ENCODE measurements around the gene GALNT2.

GALNT2 gene

DNA sequence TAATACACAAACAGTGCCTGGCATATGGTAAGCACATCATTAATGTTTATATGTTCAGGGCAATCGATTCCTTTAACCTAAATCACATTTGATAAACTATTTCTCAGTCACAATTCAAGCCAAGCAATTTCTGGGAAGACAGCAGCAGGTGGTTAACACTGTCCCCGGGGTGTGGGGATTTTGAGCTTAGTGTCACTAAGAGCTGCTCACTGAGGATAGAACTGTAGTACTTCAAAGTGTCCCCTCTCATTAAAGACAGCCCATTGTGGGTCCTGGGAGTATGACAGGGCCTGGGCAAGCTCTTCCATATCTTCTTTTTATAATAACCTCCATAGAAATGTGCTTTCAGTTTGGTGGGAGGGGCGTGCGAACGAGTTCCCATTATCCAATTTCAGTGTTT is 8.4 kb upstream of the GALNT2 start:
- DNase-seq (no peak), ATAC-seq (replicated peaks) (no peak)
- no peaks in the 10 kb centered on the region for H3K27me3 Mint-ChIP-seq
- H3K9me3 Mint-ChIP-seq, result peaks cover 0 to 4% of the 10 kb centered on the region in 2 donors
- H3K36me3 Mint-ChIP-seq, result no peaks in the 10 kb centered on the region
- H3K4me1 Mint-ChIP-seq, result no peaks in the 10 kb centered on the region
- no peak overlapping the region for H3K4me3 Mint-ChIP-seq
- no peak overlapping the region for H3K27ac Mint-ChIP-seq

DNA sequence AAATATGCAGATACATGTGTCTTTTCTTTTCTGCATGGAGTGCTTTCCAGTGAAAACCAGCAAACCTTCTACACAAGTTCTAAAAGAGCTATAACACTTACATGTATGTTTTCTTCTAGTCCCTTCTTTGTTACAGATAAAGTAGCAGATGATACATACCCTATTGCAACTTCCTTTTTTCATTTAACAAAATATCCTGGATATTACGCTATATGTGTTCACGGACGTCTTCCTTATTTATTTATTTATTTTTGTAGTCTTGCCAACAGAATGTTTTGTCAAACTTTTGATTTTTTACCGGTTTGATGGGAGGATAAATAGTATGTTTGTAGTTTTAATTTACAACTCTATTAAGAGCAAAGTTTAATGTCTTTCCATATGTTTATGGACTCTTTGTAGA is 5.2 kb upstream of the GALNT2 start:
- ATAC-seq (replicated peaks), result no peak
- no peak for DNase-seq
- Mint-ChIP-seq H3K9me3 (peaks cover 0 to 4% of the 10 kb centered on the region in 2 donors), H3K27me3 (no peaks in the 10 kb centered on the region), H3K36me3 (no peaks in the 10 kb centered on the region), H3K4me1 (peaks cover 3 to 11% of the 10 kb centered on the region in 2 donors), H3K4me3 (no peak overlapping the region), H3K27ac (no peak overlapping the region)

DNA sequence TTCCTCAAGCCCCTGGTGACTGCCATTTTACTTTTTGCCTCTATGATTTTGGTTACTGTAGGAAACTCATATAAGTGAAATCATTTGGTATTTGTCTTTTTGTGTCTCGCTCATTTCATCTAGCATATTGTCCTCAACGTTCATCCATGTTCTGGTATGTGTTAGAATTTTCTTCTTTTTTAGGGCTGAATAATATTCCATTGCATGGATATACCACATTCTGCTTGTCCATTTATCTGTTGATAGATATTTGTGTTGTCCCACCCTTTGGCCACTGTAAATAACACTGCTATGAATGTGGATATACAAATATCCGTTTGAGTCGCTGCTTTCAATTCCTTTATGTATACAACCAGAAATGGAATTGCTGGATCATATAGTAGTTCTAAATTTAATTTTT is 4.5 kb upstream of the GALNT2 start:
- DNase-seq (no peak), ATAC-seq (replicated peaks) (no peak)
- Mint-ChIP-seq H3K4me1 (peaks cover 3 to 11% of the 10 kb centered on the region in 2 donors), H3K36me3 (no peaks in the 10 kb centered on the region), H3K4me3 (no peak overlapping the region), H3K27ac (no peak overlapping the region), H3K27me3 (no peaks in the 10 kb centered on the region), H3K9me3 (peaks cover 0 to 4% of the 10 kb centered on the region in 2 donors)

DNA sequence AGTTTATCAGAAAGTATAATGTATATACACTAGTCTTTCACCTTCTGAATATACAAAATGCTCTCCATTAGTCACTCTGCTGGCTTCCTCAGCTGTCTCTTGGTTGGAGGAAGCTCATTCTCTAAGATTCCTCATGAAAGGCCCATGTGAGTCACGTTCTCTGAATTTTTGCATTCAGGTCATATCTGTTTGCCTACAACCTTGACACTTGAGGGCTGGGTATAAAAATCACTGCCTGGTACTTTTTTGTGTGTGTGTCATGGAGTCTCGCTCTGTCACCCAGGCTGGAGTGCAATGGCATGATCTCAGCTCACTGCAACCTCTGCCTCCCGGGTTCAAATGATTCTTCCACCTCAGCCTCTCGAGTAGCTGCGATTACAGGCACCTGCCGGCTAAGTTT is 2.8 kb upstream of the GALNT2 start:
- DNase-seq (no peak), ATAC-seq (replicated peaks) (no peak)
- Mint-ChIP-seq H3K36me3 (peaks cover 2 to 4% of the 10 kb centered on the region in 2 donors), H3K4me3 (no peak overlapping the region), H3K27ac (no peak overlapping the region), H3K4me1 (peaks cover 12 to 20% of the 10 kb centered on the region in 2 donors), H3K9me3 (peaks cover 0 to 4% of the 10 kb centered on the region in 2 donors), H3K27me3 (no peaks in the 10 kb centered on the region)

DNA sequence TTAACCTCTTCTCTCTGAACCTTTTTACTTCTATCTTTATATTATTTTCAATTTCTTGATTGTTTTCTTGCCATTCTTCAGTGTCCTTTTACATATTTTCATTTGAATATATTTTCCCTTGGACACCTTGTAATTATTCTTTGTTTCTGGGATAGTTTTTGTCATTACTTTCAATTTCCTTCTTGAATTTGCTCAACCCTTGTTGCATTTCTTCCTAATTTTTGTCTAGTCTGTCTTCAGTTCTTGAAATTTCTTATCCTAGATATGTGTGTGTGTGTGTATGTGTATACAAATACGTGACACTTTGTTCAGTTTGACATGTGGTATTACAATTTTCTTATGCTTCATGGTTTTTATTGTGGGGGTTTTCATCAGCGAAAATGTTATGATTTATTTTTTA is 1.9 kb upstream of the GALNT2 start:
- Mint-ChIP-seq H3K27me3 (no peaks in the 10 kb centered on the region), H3K27ac (no peak overlapping the region), H3K4me3 (no peak overlapping the region), H3K9me3 (peaks cover 0 to 4% of the 10 kb centered on the region in 2 donors), H3K4me1 (peaks cover 16 to 29% of the 10 kb centered on the region in 2 donors), H3K36me3 (peaks cover 2 to 6% of the 10 kb centered on the region in 2 donors)
- no peak for DNase-seq
- no peak for ATAC-seq (replicated peaks)

DNA sequence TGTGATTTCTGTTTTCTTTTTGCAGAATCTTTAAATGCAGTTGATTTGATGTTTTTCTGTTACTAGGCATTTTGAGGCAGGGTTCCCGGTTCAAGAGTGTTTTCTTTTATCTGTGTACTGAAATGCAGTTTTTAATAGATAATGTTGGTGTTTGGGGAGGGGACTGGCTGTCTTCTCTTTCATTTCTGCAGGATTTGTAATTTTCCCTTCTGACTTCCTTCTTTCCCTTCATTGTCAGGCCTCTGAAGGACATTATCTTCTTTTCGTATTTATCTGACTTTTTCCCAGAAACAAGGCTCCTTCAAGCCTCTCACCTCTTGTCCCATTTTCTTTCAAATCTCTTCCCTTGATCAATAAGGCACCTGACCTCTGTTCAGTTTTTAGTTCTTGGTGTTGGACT is 1.5 kb upstream of the GALNT2 start:
- DNase-seq, result no peak

DNA sequence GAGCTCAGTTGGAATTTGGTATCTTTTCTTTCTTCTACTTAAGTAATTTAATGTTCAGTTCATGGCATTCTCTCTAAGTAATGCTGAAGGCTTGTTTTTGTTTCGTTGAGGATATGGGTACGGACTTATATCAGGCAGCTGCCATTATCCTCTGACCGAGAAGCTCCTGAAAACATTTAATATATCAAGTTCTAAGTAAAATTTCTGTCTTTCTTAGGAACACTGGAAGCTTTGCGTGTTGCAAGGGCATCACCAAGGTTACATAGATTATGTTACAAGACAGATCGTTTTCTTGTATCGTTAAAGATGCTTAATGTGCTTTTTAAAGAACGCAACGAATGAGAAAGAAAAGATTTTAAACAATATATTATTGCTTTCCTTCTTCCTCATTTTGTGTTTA is 1.0 kb upstream of the GALNT2 start:
- ATAC-seq (replicated peaks), result no peak
- H3K9me3 Mint-ChIP-seq, result peaks cover 0 to 4% of the 10 kb centered on the region in 2 donors
- peaks cover 2 to 8% of the 10 kb centered on the region in 2 donors for H3K36me3 Mint-ChIP-seq
- DNase-seq, result no peak
- peaks cover 23 to 38% of the 10 kb centered on the region in 2 donors for H3K4me1 Mint-ChIP-seq
- peak overlapping the region; percentile 94 for H3K27ac Mint-ChIP-seq
- H3K27me3 Mint-ChIP-seq, result no peaks in the 10 kb centered on the region
- peak overlapping the region; percentile 86 to 98 for H3K4me3 Mint-ChIP-seq

More for the DNA sequence above, 1.5 kb upstream of the GALNT2 start:
- Mint-ChIP-seq H3K4me1 (peaks cover 20 to 33% of the 10 kb centered on the region in 2 donors), H3K4me3 (peak overlapping the region in 1 of 2 donors; percentile 98), H3K9me3 (peaks cover 0 to 4% of the 10 kb centered on the region in 2 donors), H3K27me3 (no peaks in the 10 kb centered on the region), H3K27ac (peak overlapping the region; percentile 94), H3K36me3 (peaks cover 2 to 8% of the 10 kb centered on the region in 2 donors)
- ATAC-seq (replicated peaks), result no peak

DNA sequence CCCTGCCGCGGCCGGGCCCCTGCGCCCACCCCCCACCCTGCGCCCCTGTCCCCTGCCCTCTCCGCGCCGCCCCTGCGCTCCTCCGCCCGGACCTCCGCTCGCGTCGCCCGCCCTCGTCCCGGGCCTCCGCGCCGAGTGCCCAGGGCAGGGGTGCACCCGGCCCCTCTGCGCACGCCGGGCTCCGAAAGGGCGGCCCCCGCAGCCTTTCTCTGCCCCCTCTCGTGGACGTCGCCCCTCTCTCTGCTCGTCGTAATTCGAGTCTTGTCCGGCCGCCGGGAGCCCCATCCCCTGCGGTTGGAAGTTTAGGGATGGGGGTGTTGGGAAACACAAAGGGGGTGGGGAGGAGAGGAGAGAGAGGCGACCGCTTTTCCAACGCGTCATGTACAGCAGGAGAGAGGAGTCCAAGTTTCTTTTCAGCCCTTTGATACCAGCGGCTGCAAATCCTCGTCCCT is 407 bp downstream of the GALNT2 start:
- peak overlapping the region; percentile 94 to 98 for H3K4me3 Mint-ChIP-seq
- peaks cover 2 to 11% of the 10 kb centered on the region in 2 donors for H3K36me3 Mint-ChIP-seq
- ATAC-seq (replicated peaks) (peak; percentile 26 to 28), DNase-seq (peak; percentile 13)
- peak overlapping the region; percentile 97 for H3K27ac Mint-ChIP-seq
- no peaks in the 10 kb centered on the region for H3K27me3 Mint-ChIP-seq
- H3K4me1 Mint-ChIP-seq, result peaks cover 32 to 50% of the 10 kb centered on the region in 2 donors
- peaks cover 0 to 2% of the 10 kb centered on the region in 2 donors for H3K9me3 Mint-ChIP-seq

DNA sequence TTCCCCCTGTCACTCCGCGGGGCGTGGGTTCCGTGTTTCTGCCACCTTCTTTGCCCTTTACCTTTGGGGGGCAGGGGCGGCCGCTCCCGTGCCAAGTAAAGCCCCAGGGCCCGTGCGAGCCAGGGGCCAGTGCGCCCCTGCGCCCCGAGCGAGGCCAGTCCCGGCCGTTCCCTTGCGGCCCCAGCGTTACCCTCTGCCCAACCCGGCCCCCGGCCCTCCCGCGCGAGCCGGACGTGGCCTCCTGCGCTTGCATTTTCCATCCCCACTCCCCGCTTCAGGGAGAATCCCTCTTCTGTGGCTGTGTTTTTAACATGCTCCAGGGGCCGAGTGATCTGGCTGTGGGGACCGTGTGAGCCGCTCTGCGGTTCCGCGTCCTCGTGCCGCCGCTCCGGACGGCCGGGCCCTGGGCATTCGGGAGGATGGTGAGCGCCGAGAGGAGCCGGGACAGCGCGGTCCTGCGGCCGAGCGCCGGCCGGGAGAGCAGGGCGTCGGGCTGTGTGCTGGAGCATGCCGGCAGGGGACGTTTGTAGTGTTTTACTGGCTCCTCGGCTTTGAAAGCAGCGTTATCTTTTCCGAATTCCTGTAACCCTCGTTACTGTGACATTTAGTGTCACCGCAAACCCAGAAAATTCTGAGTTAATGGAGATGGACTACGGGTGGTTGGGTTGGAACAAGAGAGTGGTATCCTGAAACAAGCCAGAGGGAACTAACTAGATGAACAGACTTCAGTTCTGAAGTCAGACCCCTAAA is 1.0 kb downstream of the GALNT2 start:
- Mint-ChIP-seq H3K27me3 (no peaks in the 10 kb centered on the region), H3K27ac (peak overlapping the region; percentile 97), H3K4me3 (peak overlapping the region; percentile 94 to 98), H3K36me3 (peaks cover 2 to 11% of the 10 kb centered on the region in 2 donors), H3K4me1 (peaks cover 36 to 56% of the 10 kb centered on the region in 2 donors), H3K9me3 (no peaks in the 10 kb centered on the region)
- peak; percentile 42 for DNase-seq
- ATAC-seq (replicated peaks), result peak in 1 of 2 donors; percentile 33

DNA sequence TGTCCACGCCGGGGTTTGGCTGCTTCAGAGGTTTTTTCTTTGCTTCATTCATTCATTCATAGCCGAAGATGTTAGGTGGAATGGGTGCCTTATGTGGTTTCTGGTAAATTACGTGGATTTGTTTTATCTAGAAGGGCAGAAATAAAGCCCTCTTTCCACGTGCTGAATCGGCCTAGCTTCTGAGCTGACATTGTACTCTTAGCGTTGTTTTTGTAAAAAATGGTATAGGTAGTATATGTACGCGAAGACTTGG is 1.5 kb downstream of the GALNT2 start:
- peak overlapping the region; percentile 97 for H3K27ac Mint-ChIP-seq
- no peaks in the 10 kb centered on the region for H3K9me3 Mint-ChIP-seq
- peaks cover 2 to 11% of the 10 kb centered on the region in 2 donors for H3K36me3 Mint-ChIP-seq
- peaks cover 40 to 61% of the 10 kb centered on the region in 2 donors for H3K4me1 Mint-ChIP-seq
- DNase-seq, result no peak
- peak overlapping the region; percentile 94 to 98 for H3K4me3 Mint-ChIP-seq
- H3K27me3 Mint-ChIP-seq, result no peaks in the 10 kb centered on the region
- no peak for ATAC-seq (replicated peaks)

DNA sequence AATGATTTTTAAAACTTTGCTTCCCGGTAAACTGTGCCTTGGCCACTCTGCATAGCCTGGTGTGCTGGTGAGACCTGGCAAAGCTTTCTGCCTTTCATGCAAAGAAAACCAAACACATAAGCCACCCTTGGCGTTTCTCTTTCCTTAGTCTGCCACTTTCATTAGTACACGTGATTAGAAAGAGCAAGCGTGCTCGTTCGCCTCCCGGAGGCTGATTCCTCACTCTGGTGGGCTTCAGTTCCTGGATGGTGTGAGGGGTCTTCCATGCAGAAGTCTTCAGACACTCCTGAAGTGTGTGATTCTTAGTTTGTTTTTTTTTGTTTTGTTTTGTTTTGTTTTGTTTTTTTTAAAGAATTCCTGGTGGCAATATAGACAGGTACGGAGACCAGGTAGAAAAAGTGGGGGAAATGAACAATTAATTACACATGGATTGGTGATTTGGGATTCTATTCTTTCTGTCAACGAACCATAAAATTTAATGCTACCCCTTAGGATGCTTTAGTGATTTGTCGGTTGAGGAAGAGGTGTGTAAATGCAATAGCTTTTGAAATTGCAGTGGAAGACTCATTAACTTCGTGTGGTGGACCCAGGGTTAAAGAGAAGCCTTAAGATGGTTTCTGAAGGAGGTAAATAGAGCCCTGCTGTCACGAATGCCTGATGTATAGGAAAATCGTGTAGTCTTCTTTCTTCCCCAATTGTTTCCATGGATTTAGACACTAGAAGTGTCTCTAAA is 2.1 kb downstream of the GALNT2 start:
- Mint-ChIP-seq H3K9me3 (no peaks in the 10 kb centered on the region), H3K36me3 (peaks cover 2 to 11% of the 10 kb centered on the region in 2 donors), H3K27ac (peak overlapping the region; percentile 97), H3K4me3 (peak overlapping the region; percentile 94 to 98), H3K27me3 (no peaks in the 10 kb centered on the region), H3K4me1 (peaks cover 43 to 66% of the 10 kb centered on the region in 2 donors)
- DNase-seq, result no peak
- ATAC-seq (replicated peaks), result no peak

DNA sequence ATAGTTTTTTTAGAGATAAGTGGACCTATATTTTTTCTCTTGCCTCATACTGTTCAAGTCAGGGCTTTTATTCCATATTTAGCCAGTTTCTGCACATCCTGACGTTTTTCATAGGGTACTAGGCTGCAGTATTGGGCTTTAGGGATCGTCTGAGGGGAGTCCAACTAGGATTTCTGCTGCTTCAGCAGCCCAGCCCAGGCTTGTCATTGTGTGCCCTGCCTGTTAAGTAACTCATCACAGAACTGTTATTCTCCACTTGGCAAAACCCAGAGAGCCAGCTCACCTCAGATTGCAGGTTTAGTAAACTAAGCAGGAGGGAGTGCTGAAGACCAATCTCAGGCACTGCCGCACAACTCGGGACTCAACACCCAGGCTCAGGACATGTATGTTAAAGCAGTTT is 2.8 kb downstream of the GALNT2 start:
- Mint-ChIP-seq H3K4me3 (no peak overlapping the region), H3K27ac (no peak overlapping the region), H3K4me1 (peaks cover 45 to 66% of the 10 kb centered on the region in 2 donors), H3K9me3 (no peaks in the 10 kb centered on the region), H3K27me3 (no peaks in the 10 kb centered on the region), H3K36me3 (peaks cover 2 to 11% of the 10 kb centered on the region in 2 donors)
- DNase-seq, result no peak
- no peak for ATAC-seq (replicated peaks)

DNA sequence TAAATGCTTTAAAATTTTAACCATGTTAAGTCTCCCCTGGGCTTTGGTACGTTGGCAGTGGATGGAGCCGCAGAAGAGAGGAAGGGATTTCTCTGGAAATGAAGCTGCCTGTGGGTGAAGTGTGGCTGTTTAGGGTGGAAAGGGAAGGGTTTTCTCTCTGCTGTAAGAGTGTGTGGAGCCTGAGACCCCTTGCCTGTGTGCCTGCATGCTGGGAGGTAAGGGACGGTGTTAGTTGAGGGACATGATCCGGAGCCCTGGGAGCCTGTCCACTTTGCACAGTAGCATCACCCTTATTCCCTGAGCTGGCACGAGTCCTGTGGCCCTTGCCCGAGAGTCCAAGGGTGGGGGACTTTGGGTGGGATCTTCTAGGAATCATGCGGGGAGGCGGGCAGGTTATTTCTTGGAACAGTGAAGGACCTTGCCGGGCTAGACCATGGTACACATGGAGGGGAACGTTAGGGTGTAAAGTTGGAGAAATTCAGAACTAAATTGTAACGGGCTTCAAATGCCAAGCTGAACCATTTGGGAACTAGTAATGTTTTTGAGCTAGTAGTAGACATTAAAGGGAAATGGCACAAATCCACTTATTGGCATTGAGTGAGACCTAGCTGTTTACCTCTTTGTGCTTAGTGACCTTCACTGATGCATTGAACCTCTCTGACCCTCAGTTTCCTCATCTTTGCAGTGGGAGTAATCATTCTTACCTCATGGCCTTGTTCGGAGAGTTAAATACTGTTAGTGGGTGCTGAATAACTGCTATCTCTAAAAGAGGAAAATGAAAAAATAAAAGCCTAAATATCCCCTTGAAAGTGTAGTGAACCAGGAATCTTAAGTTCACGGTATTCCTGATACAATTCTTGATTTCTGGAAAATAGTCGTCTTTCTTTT is 3.5 kb downstream of the GALNT2 start:
- DNase-seq (no peak), ATAC-seq (replicated peaks) (no peak)
- Mint-ChIP-seq H3K4me3 (peak overlapping the region in 1 of 2 donors; percentile 22), H3K36me3 (peaks cover 2 to 14% of the 10 kb centered on the region in 2 donors), H3K27me3 (no peaks in the 10 kb centered on the region), H3K27ac (no peak overlapping the region), H3K9me3 (no peaks in the 10 kb centered on the region), H3K4me1 (peaks cover 48 to 68% of the 10 kb centered on the region in 2 donors)

DNA sequence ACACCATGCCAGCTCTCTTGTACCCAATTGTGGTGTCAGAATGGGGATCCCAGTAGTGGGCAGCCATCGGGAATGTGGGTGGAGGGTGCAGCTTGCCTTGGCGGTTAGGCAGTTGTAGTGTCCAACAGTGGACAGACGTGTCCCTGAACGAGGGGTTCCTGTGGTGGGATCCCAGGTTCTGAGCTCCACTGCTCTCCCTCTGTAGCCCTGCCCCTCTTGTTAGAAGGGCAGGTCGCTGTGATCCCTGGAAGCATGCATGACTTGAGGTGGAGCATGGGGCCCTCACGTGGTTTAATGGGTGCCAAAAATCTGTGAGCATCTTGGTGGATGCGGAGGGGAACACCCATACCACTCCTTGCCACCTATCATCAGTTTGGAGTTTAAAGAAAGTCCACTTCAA is 4.3 kb downstream of the GALNT2 start:
- Mint-ChIP-seq H3K4me1 (peaks cover 51 to 68% of the 10 kb centered on the region in 2 donors), H3K27me3 (no peaks in the 10 kb centered on the region), H3K4me3 (no peak overlapping the region), H3K27ac (no peak overlapping the region), H3K36me3 (peaks cover 5 to 22% of the 10 kb centered on the region in 2 donors), H3K9me3 (no peaks in the 10 kb centered on the region)
- ATAC-seq (replicated peaks), result no peak
- DNase-seq, result no peak

All from stimulated activated naive B cell treated with anti-CD40 and anti-IgM and Interleukin-4, amounts not matched to agents 10 μg/mL and 1 μg/mL and 100 μg/mL, for 72 hours (primary cell).